ENCODE data around the gene PCOLCE2. TPM values are rescaled to one million over a fixed set of nuclear protein-coding genes. Genes with fewer than 3 reads are reported as not detected.
A peak's percentile ranks its signal among the peaks of the same experiment; 100 is the strongest.

Gene PCOLCE2
- total and polyA plus RNA-seq, 2 of the 8 experiments (the other 6 are each of a cell fraction or from before 2014, with no cell fraction given): 11.1 to 12.6 TPM

DNA sequence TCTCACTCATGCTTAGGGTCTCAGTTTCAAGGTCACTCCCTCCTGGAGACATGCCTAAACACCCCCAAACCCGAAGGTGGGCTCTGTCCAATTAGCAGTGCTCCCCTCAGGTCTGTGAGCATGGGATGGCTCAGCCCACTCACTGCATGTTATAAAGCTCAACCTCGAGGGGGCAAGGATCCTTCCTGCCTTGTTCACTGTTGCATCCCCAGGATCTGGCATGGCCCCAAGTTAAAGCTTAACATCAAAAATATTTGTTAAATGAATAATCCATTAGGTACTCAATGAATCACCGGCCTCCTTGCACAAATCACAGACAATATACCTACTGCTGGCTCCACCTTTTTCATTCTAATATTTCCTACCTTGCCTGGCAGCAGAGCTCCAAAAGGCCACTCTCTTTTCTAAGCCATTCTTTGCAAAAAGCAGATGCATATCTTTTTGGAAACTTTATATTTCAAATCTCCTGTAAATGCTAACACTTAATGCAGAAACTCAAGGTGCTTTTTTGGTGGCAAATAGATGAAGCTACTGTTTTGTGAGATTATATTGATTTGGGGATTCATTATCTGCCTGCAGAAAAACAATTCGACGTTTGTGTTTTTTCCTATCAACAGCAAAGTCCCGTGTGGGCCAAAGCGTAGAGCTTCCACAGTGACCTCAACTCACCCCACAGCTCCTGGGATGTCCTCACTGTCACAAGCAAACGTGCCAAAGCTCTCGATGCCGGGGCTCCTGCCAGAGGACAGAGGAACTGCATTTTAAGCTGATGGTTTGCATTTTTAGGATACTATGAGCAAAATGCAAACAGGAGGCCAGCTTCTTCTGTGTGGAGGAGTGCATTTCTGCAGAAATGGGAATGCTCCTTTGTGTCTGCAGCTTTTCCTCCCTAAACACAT, 35.4 kb downstream of the PCOLCE2 start:
- Histone ChIP-seq H3K56ac (replicated peaks; ENCODE audit: insufficient read length, low read depth, low read length) (no peak overlapping the region), H2BK20ac (ENCODE audit: low read length) (no peak overlapping the region), H3K4ac (replicated peaks; ENCODE audit: insufficient read length, low read depth, low read length) (no peak overlapping the region), H3K9me3 (ENCODE audit: insufficient read depth in 2 of 2, low read depth in 1 of 2, low read length in 1 of 2) (no peaks in the 10 kb centered on the region), H2BK12ac (ENCODE audit: low read depth, low read length) (no peak overlapping the region), H2BK5ac (ENCODE audit: low read depth, low read length) (no peak overlapping the region), H3K4me1 (replicated peaks in 1 of 4; ENCODE audit: control insufficient read depth in 3 of 4, insufficient read depth in 4 of 4, low read length in 3 of 4) (peaks cover 4 to 20% (median 14%) of the 10 kb centered on the region in 4 experiments), H3K23me2 (ENCODE audit: low read depth, low read length) (no peaks in the 10 kb centered on the region), H3K4me3 (ENCODE audit: extremely low read depth in 1 of 4, insufficient read depth in 2 of 4, low read depth in 3 of 4, low read length in 4 of 4) (no peak overlapping the region), H3K36me3 (ENCODE audit: control insufficient read depth in 2 of 4, insufficient read depth in 4 of 4, low read length in 3 of 4) (no peaks in the 10 kb centered on the region; a peak in 1 of 8 replicates), H3K27ac (ENCODE audit: low read depth, low read length) (no peak overlapping the region), H3K79me1 (ENCODE audit: low read depth, low read length) (no peaks in the 10 kb centered on the region), H3K27me3 (replicated peaks in 1 of 4; ENCODE audit: control insufficient read depth in 3 of 4, extremely low read depth in 1 of 4, insufficient read depth in 3 of 4, low read length in 3 of 4) (no peaks in the 10 kb centered on the region), H3K79me2 (ENCODE audit: control insufficient read depth in 1 of 2, insufficient read depth in 2 of 2, low read length in 2 of 2) (no peaks in the 10 kb centered on the region), H3K4me2 (ENCODE audit: insufficient read depth in 1 of 2, low read depth in 2 of 2, low read length in 2 of 2) (peak overlapping the region in 1 of 2 experiments; percentile 26; a peak in 2 of 4 replicates), H2AFZ (ENCODE audit: low read length) (no peak overlapping the region), H4K8ac (ENCODE audit: extremely low read depth, insufficient read depth, low read length) (no peak overlapping the region), H3K18ac (ENCODE audit: extremely low read depth, low read length) (0 out of 2 replicates have a peak overlapping the region, but pooled peaks have one; percentile 26), H4K20me1 (replicated peaks in 1 of 2; ENCODE audit: control insufficient read depth in 1 of 2, insufficient read depth in 2 of 2, low read length in 2 of 2) (no peaks in the 10 kb centered on the region), H2BK15ac (ENCODE audit: low read length) (no peak overlapping the region), H2BK120ac (replicated peaks; ENCODE audit: low read depth, low read length) (no peak overlapping the region), H2AK5ac (ENCODE audit: low read depth, low read length) (no peak overlapping the region), H4K5ac (ENCODE audit: insufficient read length, low read depth, low read length) (no peak overlapping the region), H3K23ac (ENCODE audit: insufficient read length) (no peak overlapping the region), H3K9ac (replicated peaks in 1 of 4; ENCODE audit: extremely low read depth in 1 of 4, low read depth in 3 of 4, low read length in 3 of 4) (no peak overlapping the region), H3K14ac (ENCODE audit: insufficient read length) (no peak overlapping the region), H4K91ac (replicated peaks; ENCODE audit: insufficient read length, low read length) (no peak overlapping the region)
- TF ChIP-seq TAF7 (optimal IDR thresholded peaks at IDR 0.05; ENCODE audit: borderline replicate concordance, low read depth, low read length): no peak
- no peak for TF ChIP-seq SIRT6 (IDR thresholded peaks at IDR 0.05; ENCODE audit: low read length)
- TF ChIP-seq EGR1 (IDR thresholded peaks at IDR 0.05; ENCODE audit: borderline replicate concordance, low read depth, low read length): no peak
- TF ChIP-seq GTF2F1 (IDR thresholded peaks at IDR 0.05; ENCODE audit: borderline replicate concordance, low read depth, low read length): no peak
- TF ChIP-seq RFX5 (IDR thresholded peaks at IDR 0.05; ENCODE audit: borderline replicate concordance, low read depth, low read length): no peak
- no peak for TF ChIP-seq CTBP2 (IDR thresholded peaks at IDR 0.05; ENCODE audit: borderline replicate concordance, insufficient read depth, insufficient read length, low read length)
- DNase-seq (ENCODE audit: low read depth in 1 of 2, low spot score in 2 of 2): no peak
- ChIA-PET POLR2A (ENCODE audit: partially characterized antibody) (interaction anchor here (0.8 to 1.1 kb wide), 3 partner anchors 10 to 406 kb away, joined by 3 to 6 read pairs (median 3); no protein-coding TSS in a partner anchor), CTCF (ENCODE audit: partially characterized antibody) (interaction anchor here (0.7 to 6.9 kb wide), 13 partner anchors 10 to 485 kb away, joined by 3 to 56 read pairs (median 5); no protein-coding TSS in a partner anchor)
- WGBS, 2 experiments (ENCODE audit: extremely low coverage in 1 of 2, insufficient coverage in 1 of 2, insufficient read length in 1 of 2, insufficient replicate concordance in 2 of 2, low coverage in 1 of 2, low lambda C conversion rate in 2 of 2, missing lambda C conversion rate in 1 of 2): 70% methylated on average over 10 of the region's 10 CpGs; no CpG with 5 or more reads in 1 of the 2 experiments
- no peak for FAIRE-seq

Measured in H1 (cell line).